PC-3 (cell line): ENCODE data around the gene MED22. TPM values are rescaled to one million over a fixed set of nuclear protein-coding genes. Genes with fewer than 3 reads are reported as not detected.
"Not testable (repeated sequence)": the region's sequence is repeated elsewhere in the genome, so short reads cannot be mapped to it uniquely, and the experiment has no call there.

Experiments
- ATAC-seq: fragments of 200-7000 bp; cut with Tn5 transposase; 2 replicates; pipeline ENCODE4 v1.9.1; 2020; ENCODE audit warnings: mild to moderate bottlenecking, moderate library complexity
- BruUV-seq: library from RNA; stranded (reverse); fragments of 400-500 nt; replicated peaks from 2 replicates; lab custom pipeline; 2021; lab: Mats Ljungman, UMichigan
- CTCF ChIA-PET: fragments of 300-600 bp; sonication (Branson Sonifier 250); formaldehyde crosslinking; loops from one replicate; lab custom pipeline; 2022; ENCODE audit warnings: antibody characterized with exemption; lab: Charles Lee
- POLR2A ChIA-PET: fragments of 300-600 bp; sonication (Branson Sonifier 250); formaldehyde crosslinking; loops from one replicate; lab custom pipeline; 2022; ENCODE audit warnings: antibody characterized with exemption; ENCODE audit not compliant: unreplicated experiment; lab: Charles Lee
- DNase-seq: peaks from one replicate; pipeline ENCODE4 v3.0.0-alpha.2; 2015
- H2AFZ ChIP-seq: fragments of 300-600 bp; sonication (generic); 2 replicates; pipeline ENCODE4 v1.6.0; 2016; ENCODE audit warnings: antibody characterized with exemption, low read length
- H3F3A ChIP-seq: fragments of 300-600 bp; sonication (generic); one replicate; pipeline ENCODE4 v1.6.0; 2017; ENCODE audit warnings: antibody characterized with exemption, low read length, control low read depth, mild to moderate bottlenecking; ENCODE audit not compliant: unreplicated experiment
- H3K27ac ChIP-seq: fragments of 300-600 bp; sonication (generic); 2 replicates; pipeline ENCODE4 v1.5.1; 2016; ENCODE audit warnings: mild to moderate bottlenecking, low read length
- H3K27me3 ChIP-seq: fragments of 300-600 bp; sonication (generic); 2 replicates; pipeline ENCODE4 v1.6.1; 2016; ENCODE audit warnings: low read length, mixed read lengths
- H3K36me3 ChIP-seq: fragments of 300-600 bp; sonication (generic); 2 replicates; pipeline ENCODE4 v1.6.1; 2016; ENCODE audit warnings: low read depth, mixed run types, low read length, mixed read lengths
- H3K4me1 ChIP-seq: fragments of 300-600 bp; sonication (generic); 2 replicates; pipeline ENCODE4 v1.5.1; 2016; ENCODE audit warnings: low read length; ENCODE audit not compliant: insufficient read depth
- H3K4me2 ChIP-seq: fragments of 300-600 bp; sonication (generic); 2 replicates; pipeline ENCODE4 v1.6.0; 2016; ENCODE audit warnings: low read length
- H3K4me3 ChIP-seq: fragments of 300-600 bp; sonication (generic); 2 replicates; pipeline ENCODE4 v1.5.1; 2016; ENCODE audit warnings: mild to moderate bottlenecking, low read length, mixed read lengths
- H3K79me2 ChIP-seq: fragments of 300-600 bp; sonication (generic); 2 replicates; pipeline ENCODE4 v1.6.1; 2017; ENCODE audit warnings: low read length, mixed read lengths
- H3K9ac ChIP-seq: fragments of 300-600 bp; sonication (generic); 2 replicates; pipeline ENCODE4 v1.6.0; 2016; ENCODE audit warnings: mild to moderate bottlenecking, low read length
- H3K9me2 ChIP-seq: fragments of 300-600 bp; sonication (generic); replicated peaks from 2 replicates; pipeline ENCODE4 v1.6.1; 2016; ENCODE audit warnings: mixed run types, low read length, mixed read lengths
- H3K9me3 ChIP-seq: fragments of 300-600 bp; sonication (generic); 2 replicates; pipeline ENCODE4 v1.6.1; 2016; ENCODE audit warnings: low read length, mixed read lengths
- H4K20me1 ChIP-seq: fragments of 300-600 bp; sonication (generic); 2 replicates; pipeline ENCODE4 v1.6.1; 2016; ENCODE audit warnings: low read length, mixed read lengths
- CTCF ChIP-seq: fragments of 300-600 bp; sonication (generic); conservative IDR thresholded peaks from 2 replicates; pipeline ENCODE4 v1.5.1; 2017; ENCODE audit warnings: antibody characterized with exemption, low read depth, mild to moderate bottlenecking, low read length
- EZH2 ChIP-seq: fragments of 300-600 bp; sonication (generic); IDR thresholded peaks from one replicate; pipeline ENCODE4 v1.6.1; 2017; ENCODE audit warnings: antibody characterized with exemption, mild to moderate bottlenecking, low read length; ENCODE audit not compliant: unreplicated experiment
- EZH2phosphoT487 ChIP-seq: fragments of 300-600 bp; sonication (generic); IDR thresholded peaks from 2 replicates; pipeline ENCODE4 v1.6.1; 2018; ENCODE audit warnings: mild to moderate bottlenecking, antibody characterized with exemption, low read length, borderline replicate concordance
- intact Hi-C: fragments of 100-400 bp; cut with micrococcal nuclease; formaldehyde crosslinking; loops from 2 replicates; pipeline ENCODE4 v1.9.0; 2023
- total RNA-seq: library from RNA; depleted of rRNA; stranded (reverse); fragments of >200 nt; gene quantifications from 2 replicates; pipeline ENCODE4 v1.2.3, GENCODE V29; 2014

The MED22 gene
- total RNA-seq, 1 experiment from 2014 or later: 20.5 TPM

GRCh38 chr9:133396952-133397351, 49.0 kb upstream of the MED22 start:
- no peak overlapping the region for H3K27ac ChIP-seq
- BruUV-seq: no TSS peak
- H4K20me1 ChIP-seq: no peaks in the 10 kb centered on the region
- H3K36me3 ChIP-seq: no peaks in the 10 kb centered on the region
- no peaks in the 10 kb centered on the region for H3F3A ChIP-seq
- DNase-seq (peak; percentile 23), ATAC-seq (peak; percentile 82)
- intact Hi-C loops: no loop called here
- H3K9me2 ChIP-seq: no peaks in the 10 kb centered on the region
- H3K27me3 ChIP-seq: no peaks in the 10 kb centered on the region
- H2AFZ ChIP-seq: no peak overlapping the region
- POLR2A ChIA-PET: no interaction called here
- no peak overlapping the region for H3K4me3 ChIP-seq
- H3K4me1 ChIP-seq: no peaks in the 10 kb centered on the region
- H3K4me2 ChIP-seq: no peak overlapping the region
- no peaks in the 10 kb centered on the region for H3K9me3 ChIP-seq
- no peak overlapping the region for H3K9ac ChIP-seq
- no peaks in the 10 kb centered on the region for H3K79me2 ChIP-seq
- CTCF ChIA-PET: no interaction called here
- TF ChIP-seq CTCF: peak; percentile 49
- no peak for TF ChIP-seq EZH2phosphoT487

- Histone ChIP-seq H3K4me1 (no peaks in the 10 kb centered on the region), H3K36me3 (no peaks in the 10 kb centered on the region), H3K27ac (no peak overlapping the region), H3K9me2 (no peaks in the 10 kb centered on the region), H3K79me2 (no peaks in the 10 kb centered on the region), H2AFZ (no peak overlapping the region), H3K27me3 (no peaks in the 10 kb centered on the region), H3F3A (no peaks in the 10 kb centered on the region), H3K9me3 (no peaks in the 10 kb centered on the region), H3K4me3 (no peak overlapping the region), H3K9ac (no peak overlapping the region), H4K20me1 (no peaks in the 10 kb centered on the region), H3K4me2 (no peak overlapping the region)
- BruUV-seq: no TSS peak
- DNase-seq (no peak), ATAC-seq (no peak)
- CTCF ChIA-PET: no interaction called here
- POLR2A ChIA-PET: no interaction called here
- intact Hi-C loops: no loop called here
- TF ChIP-seq EZH2phosphoT487 (no peak), CTCF (no peak), EZH2 (no peak)
Measured at GRCh38 chr9:133394687-133395271, 46.8 kb upstream of the MED22 start.

GRCh38 chr9:133393399-133393798, 45.5 kb upstream of the MED22 start:
- H3K36me3 ChIP-seq: no peaks in the 10 kb centered on the region
- no peaks in the 10 kb centered on the region for H3F3A ChIP-seq
- H3K4me2 ChIP-seq: no peak overlapping the region
- intact Hi-C loops: no loop called here
- no peaks in the 10 kb centered on the region for H4K20me1 ChIP-seq
- no peaks in the 10 kb centered on the region for H3K4me1 ChIP-seq
- H3K27me3 ChIP-seq: no peaks in the 10 kb centered on the region
- H3K9me3 ChIP-seq: no peaks in the 10 kb centered on the region
- no peak for ATAC-seq
- no peak overlapping the region for H3K4me3 ChIP-seq
- ChIA-PET POLR2A (no interaction called here), CTCF (no interaction called here)
- no peak overlapping the region for H3K9ac ChIP-seq
- DNase-seq: no peak
- no peak for TF ChIP-seq EZH2phosphoT487
- no peak for TF ChIP-seq EZH2
- H2AFZ ChIP-seq: no peak overlapping the region
- no peaks in the 10 kb centered on the region for H3K9me2 ChIP-seq
- H3K79me2 ChIP-seq: no peaks in the 10 kb centered on the region
- H3K27ac ChIP-seq: no peak overlapping the region
- BruUV-seq: no TSS peak

- intact Hi-C loops, H3K27me3 ChIP-seq, H3K79me2 ChIP-seq, H3K9me2 ChIP-seq, H3K9ac ChIP-seq, H3K9me3 ChIP-seq, ATAC-seq, DNase-seq, H3K36me3 ChIP-seq, H3K4me1 ChIP-seq, H4K20me1 ChIP-seq, POLR2A ChIA-PET, H3K4me3 ChIP-seq, H3F3A ChIP-seq, H3K4me2 ChIP-seq, H3K27ac ChIP-seq, BruUV-seq, CTCF ChIA-PET, H2AFZ ChIP-seq: not testable (repeated sequence)
Measured at GRCh38 chr9:133392308-133392707, 44.4 kb upstream of the MED22 start.

- H3K27me3 ChIP-seq, H3K79me2 ChIP-seq, intact Hi-C loops, CTCF ChIA-PET, H3F3A ChIP-seq, H3K4me2 ChIP-seq, H3K9me2 ChIP-seq, BruUV-seq, ATAC-seq, H3K9ac ChIP-seq, H4K20me1 ChIP-seq, H3K9me3 ChIP-seq, H3K27ac ChIP-seq, H3K4me3 ChIP-seq, DNase-seq, H3K4me1 ChIP-seq, H3K36me3 ChIP-seq, POLR2A ChIA-PET, H2AFZ ChIP-seq: not testable (repeated sequence)
Measured at GRCh38 chr9:133391449-133391848, 43.5 kb upstream of the MED22 start.
